Right kidney (tissue), 1 donor: ENCODE data around the gene CKM.
A peak's percentile ranks its signal among the peaks of the same experiment; 100 is the strongest.
"Not testable (repeated sequence)": the region's sequence is repeated elsewhere in the genome, so short reads cannot be mapped to it uniquely, and the experiment has no call there.

Source experiments
- DNase-seq: peaks from one replicate; pipeline ENCODE4 v3.0.0-alpha.2; 2016

The CKM gene

DNA sequence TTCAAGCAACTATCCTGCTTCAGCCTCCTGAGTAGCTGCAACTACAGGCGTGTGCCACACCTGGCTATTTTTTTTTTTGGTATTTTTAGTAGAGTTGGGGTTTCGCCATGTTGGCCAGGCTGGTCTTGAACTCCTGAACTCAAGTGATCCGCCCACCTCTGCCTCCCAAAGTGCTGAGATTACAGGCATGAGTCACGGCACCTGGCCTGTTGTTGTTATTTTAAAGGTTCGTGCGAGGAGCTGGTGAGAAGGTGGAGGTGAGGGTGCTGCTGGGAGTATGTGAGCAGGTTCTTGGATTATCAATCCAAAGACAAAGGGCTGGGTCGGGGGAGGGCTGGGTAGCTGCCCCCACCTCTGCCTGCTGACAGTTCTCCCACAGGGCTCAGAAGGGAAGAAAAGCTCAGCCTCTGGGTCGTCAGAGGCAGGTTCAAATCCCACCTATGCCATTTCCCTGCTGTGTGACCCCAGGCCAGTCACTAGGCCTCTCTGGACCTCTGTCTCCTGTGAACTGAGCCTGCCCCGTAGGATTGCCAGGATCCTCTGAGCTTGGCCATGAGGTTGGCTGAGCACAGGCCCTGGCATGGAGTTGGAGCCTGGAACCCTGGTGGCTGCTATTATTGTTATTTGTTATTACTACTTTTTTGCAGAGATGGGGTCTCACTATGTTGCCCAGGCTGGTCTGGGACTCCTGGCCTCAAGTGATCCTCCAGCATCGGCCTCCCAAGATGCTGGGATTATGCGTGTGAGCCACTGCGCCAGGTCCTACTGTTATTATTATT is 1.5 kb downstream of the CKM start:
- DNase-seq, result no peak

DNA sequence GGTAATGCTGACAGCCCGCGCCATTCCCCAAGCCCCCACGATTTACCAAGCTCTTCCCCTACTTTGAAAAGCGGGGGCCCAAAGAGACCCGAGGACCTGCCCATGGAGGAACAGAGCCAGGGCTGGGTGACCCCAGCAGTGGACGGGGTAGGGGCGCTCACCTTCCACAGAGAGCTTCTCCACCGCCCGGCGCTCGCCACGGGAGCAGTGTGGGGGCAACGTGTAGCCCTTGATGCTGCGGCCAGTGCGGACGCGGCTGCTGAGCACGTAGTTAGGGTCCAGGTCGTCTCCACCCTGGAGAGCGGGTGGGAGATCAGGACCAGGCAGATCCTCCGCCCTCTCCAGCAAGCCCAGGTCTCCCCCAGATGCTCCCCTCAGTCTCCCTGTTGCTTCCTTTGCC is 7.4 kb downstream of the CKM start:
- no peak for DNase-seq

DNA sequence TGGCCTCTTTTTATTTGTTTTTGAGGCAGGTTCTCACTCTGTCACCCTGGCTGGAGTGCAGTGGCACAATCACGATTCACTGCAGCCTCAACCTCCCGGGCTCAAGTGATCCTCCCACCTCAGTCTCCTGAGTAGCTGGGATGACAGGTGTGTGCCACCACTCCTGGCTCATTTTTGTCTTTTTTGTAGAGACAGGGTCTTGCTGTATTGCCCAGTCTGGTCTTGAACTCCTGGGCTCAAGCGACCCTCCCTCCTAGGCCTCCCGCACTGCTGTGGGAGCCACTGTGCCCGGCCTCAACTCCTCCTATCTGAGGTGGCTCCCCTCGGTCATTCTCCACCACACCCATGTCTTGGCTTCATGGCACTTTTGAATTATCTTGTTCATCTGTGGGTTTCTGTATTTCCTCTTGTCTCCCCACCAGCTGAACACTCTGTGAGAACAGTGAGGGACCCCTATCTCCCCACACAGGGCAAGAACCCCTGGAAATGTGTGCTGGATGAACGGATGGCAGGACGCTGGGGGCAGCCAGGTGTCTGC is 7.9 kb downstream of the CKM start:
- no peak for DNase-seq

DNA sequence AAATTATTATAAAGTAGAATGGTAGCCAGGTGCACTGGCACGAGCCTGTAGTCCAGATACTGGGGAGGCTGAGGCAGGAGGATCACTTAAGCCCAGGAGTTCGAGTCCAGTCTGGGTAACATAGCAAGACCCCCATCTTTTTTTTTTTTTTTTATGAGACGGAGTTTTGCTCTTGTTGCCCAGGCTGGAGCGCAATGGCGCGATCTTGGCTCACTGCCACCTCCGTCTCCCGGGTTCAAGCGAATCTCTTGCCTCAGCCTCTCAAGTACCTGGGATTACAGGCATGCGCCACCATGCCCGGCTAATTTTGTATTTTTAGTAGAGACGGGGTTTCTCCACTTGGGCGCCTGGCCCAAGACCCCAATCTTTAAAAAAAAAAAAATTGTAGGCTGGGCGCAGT is 10.4 kb downstream of the CKM start:
- DNase-seq, result not testable (repeated sequence)

DNA sequence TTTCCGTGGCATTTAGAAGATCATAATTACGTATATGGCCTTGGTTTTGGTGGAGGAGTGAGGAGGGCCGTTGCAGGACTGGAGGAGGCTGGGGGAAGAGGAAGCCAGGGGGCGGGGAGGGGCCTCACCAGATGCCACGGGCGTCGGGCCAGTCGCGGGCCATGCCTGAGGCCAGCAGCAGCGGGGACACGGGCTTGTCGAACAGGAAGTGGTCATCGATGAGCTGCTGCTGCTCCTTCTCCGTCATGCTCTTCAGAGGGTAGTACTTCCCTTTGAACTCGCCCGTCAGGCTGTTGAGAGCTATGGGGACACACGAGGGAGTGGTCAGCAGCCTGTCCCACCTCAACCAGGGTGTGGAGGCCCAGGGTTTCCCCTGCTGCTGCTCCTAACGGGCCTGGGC is 11.1 kb downstream of the CKM start:
- no peak for DNase-seq

DNA sequence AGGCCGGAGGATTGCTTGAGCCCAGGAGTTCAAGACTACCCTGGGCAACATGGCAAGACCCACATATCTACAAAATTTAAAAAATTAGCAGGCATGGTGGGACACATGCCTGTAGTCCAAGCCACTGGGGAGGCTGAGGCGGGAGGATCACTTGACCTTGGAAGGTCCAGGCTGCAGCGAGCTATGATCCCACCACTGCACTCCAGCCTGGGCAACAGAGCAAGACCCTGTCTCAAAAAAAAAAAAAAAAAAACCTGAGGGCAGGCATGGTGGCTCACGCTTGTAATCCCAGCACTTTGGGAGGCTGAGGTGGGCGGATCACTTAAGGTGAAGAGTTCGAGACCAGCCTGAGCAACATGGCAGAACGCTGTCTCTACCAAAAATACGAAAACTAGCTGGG is 13.4 kb downstream of the CKM start:
- DNase-seq, result not testable (repeated sequence)

DNA sequence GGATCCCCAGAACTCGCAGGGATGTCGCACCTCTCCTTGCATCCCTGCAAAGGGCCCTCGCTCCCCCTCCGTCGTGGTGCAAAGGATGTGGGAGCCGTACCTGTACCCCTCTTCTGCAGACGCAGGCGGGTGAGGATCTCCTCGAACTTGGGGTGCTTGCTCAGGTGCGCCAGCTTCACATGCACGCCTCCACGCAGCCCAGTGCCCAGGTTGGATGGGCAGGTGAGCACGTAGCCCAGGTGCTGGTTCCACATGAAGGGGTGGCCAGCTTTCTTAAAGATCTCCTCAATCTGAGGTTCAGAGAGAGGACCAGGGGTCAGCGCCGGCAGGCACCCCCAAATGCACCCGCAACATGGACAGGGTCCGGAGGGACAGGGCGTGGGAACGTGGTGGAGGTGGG is 15.3 kb downstream of the CKM start:
- DNase-seq, result no peak

DNA sequence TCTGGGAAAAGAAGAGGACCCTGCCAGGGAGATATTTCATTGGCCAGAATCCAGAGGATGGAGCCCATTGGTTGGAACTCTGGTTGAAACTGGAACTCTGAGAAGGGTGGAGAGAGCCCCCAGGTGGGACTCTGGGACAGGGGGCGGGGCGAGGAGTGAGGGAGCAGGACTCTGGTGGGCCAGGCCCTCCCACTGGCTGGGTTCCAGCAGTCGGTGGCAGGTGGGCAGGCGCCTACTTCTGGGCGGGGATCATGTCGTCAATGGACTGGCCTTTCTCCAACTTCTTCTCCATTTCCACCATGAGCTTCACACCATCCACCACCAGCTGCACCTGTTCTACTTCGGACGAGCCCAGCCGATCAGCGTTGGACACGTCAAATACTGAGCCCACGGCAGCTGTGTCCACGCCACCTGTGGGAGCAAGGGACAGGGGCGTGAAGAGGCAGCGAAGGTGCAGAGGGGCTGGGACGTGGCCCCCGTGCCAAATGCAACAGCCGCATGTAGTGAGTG is 16.1 kb downstream of the CKM start:
- peak; percentile 22 for DNase-seq

DNA sequence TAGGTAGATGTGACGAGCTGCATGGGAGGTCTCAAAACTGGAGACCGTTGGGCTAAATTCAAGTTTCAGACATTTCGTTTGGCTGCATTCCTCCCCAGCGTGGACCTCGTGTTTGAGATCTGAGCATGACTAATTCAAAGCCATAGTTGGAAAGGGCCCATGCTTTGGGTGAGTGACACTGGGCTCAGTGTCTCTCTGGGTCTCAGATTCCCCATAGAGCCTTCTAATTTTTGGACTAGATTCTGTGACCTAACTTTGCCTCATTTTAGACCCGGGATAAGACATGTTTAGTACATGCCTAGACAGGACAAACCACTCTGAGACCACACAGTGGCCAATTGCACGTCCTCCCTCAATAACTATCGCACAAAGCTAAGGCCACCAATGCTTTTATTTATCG is 16.6 kb downstream of the CKM start:
- no peak for DNase-seq

DNA sequence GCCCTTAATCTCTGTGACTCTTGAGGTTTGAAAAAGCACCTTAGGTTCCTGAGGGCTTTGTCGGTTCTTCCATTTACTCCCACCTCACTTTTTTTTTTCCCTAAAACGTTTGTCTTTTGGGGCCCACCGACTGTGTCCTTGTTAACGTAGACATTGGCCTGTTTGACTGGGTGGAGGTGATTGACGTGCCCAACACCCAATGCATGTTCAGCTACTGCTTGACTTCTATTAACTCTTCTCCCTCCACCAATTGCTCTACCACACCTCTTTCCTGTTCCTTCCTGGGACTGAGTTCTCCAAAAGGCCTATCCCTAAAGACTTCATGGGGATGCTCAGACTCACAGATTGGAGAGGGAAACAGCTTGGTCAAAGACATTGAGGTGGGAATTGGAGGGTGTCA is 17.3 kb downstream of the CKM start:
- no peak for DNase-seq

DNA sequence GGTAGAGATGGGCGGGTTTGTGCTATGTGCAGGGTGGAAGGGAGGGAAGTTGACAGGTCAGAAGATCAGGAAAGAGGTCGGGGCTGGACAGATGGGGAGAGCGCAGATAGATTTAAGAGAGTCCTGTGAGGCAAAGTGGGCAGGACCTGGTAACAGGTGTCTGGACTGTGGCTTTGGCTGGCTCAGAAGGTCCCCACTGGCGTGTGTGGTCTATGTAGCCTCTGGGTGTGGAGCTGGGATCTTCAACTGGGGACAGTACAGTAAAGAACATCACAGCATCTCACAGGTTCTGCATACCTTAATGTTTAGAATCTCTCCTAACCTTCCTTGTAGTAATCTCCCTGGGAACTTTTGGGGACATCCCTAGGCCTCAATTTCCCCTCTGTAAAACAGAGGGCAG is 17.7 kb downstream of the CKM start:
- DNase-seq, result no peak

DNA sequence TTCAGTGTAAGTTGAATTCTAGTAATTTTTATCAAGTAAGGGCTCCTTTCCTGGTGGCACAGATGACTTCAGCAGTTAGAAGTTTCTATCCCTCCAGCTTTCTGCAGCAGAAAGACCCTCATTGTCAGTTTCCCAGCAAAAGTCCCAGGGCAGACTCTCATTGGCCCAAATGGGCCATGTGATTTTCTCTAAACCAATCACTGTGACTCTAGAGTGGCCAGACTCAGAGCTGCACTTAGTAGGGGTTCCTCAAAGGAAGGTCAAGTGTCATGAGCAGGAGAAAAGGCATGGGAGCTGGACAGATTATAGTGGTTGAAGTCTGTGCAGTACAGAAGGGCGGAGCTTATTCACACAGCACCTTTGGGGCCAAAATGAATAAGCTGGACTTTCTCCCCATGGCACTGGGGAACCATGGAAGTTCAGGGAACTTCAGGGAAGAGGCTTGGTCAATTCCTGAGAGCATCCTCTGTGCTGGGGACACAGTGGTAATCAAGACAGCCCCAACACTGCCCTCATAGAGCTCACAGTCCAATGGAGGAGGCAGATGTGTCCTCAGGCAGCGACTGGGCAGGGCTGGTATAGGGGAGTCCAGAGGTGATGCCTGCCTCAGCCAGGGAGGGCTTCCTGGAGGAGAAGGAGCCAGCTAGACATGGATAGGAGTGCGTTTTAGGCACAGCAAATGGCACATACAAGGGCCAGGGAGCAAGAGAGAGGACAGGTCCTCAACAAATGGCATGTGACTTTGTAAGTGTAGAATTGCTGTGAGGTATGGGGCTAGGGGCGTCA is 18.3 kb downstream of the CKM start:
- DNase-seq, result no peak

DNA sequence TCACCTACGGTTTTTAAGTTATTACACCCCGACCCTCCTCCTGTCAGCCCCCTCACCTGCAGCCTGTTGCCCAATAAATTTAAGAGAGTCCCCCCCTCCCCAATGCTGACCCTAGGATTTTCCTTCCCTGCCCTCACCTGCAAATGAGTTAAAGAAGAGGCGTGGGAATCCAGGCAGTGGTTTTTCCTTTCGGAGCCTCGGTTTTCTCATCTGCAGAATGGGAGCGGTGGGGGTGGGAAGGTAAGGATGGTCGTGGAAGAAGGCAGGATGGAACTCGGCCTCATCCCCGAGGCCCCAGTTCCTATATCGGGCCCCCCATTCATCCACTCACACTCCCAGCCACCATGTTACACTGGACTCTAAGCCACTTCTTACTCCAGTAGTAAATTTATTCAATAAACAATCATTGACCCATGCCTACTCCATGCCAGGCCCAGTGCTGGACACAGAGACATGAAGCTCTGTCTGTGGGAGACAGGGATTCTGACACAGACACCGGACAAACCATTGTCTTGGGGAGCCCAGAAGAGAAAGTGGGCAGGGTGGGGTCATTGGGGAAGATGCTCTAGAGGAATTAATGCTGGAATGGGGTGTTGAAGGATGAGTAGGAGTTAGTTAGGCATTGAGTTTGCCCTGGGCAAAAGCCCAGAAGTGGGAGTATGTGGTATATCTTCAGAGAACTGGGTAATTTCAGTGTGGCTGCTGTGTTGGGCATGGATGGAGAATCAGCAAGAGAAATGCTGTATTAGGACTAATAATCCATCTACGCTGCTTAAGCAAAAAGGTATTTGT is 19.2 kb downstream of the CKM start:
- DNase-seq, result no peak

DNA sequence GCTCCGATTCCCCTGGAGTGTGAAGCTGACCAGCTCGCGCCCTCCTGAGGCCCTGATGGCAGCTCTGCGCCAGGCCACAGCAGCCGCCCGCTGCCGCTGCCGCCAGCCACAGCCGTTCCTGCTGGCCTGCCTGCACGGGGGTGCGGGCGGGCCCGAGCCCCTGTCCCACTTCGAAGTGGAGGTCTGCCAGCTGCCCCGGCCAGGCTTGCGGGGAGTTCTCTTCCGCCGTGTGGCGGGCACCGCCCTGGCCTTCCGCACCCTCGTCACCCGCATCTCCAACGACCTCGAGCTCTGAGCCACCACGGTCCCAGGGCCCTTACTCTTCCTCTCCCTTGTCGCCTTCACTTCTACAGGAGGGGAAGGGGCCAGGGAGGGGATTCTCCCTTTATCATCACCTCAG is 20.3 kb downstream of the CKM start:
- no peak for DNase-seq

DNA sequence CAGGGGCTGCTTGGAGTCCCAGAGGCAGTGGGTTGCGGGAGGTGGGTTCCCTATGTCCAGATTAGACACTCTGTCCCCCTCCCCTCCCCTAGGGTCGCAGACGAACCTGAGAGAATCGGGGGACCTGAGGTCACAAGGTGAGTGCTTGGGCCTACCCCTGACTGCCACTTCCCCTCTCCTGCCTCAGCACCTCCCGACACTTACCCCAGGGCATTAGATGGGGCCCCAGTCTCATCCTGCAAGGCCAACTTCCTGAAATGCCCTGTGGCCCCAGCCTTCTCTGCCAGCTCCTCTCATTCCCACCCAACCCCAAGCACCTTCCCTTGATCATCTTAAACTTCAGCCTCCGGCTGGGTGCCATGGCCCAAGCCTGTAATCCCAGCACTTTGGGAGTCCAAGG is 23.0 kb downstream of the CKM start:
- DNase-seq, result no peak

DNA sequence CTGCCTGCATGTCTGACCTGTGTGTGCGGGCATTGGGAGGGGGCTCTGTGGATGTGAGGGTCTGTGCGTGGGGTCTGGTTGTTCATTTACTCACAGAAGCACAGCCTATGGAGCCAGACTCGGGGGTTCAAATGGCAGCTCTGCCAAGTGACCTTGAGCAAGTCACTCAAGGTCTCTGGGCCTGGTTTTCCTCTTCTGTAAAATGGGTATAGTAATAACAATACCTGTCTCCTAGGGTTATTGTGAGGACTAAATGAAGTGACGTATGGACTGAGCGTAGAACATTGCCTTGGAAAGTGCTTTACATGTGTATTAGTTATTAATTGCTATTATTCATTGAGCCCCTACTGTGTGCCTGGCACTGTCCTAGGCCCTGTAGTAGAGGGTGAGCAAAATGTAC is 24.4 kb downstream of the CKM start:
- no peak for DNase-seq

DNA sequence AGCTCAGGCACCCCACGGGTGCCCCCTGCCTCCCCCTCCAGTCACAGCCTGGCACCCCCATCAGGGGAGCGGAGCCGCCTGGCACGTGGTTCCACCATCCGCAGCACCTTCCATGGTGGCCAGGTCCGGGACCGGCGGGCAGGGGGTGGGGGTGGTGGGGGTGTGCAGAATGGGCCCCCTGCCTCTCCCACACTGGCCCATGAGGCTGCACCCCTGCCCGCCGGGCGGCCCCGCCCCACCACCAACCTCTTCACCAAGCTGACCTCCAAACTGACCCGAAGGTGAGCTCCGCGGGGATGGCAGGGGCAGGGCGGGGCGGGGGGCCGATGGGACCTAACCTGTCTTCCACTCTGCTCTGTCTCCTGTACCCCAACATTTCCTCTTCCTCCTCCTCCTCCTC is 25.0 kb downstream of the CKM start:
- no peak for DNase-seq

DNA sequence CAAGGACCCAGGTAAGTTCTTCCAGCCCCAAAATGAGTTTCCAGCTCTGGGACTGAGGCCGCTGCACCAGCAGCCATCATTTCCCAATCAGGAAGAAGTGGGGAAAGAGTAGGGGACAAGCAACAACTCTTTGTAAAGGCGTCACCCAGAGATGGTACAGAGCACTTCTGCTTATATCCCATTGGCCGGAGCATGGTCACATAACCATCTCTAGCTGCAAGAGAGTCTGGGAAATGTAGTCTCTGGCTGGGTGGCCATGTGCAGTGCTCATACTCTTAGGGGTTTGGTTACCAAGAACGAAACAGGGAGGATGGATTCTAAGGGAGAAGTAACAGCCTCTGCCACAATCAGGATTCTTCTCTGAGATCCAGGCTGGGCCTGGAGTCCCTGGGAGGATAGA is 26.3 kb downstream of the CKM start:
- DNase-seq, result no peak

DNA sequence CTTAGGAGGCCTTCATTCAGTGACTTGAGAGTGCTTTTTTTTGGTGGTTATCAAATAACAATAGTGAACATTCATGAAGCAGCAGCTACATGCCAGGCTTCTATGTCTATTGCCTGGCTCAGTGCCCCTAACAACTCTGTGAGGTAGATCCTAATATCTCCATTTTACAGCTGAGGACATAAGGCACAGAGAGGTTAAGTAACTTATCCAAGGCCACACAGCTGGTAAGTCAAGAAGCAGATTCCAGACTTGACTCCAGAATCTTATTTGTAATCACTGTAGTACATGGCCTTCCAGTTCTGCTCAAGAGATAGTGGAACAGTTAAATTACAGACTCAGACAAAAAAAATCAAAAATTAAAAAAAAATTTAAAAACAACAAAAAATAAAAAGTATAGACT is 26.8 kb downstream of the CKM start:
- no peak for DNase-seq

DNA sequence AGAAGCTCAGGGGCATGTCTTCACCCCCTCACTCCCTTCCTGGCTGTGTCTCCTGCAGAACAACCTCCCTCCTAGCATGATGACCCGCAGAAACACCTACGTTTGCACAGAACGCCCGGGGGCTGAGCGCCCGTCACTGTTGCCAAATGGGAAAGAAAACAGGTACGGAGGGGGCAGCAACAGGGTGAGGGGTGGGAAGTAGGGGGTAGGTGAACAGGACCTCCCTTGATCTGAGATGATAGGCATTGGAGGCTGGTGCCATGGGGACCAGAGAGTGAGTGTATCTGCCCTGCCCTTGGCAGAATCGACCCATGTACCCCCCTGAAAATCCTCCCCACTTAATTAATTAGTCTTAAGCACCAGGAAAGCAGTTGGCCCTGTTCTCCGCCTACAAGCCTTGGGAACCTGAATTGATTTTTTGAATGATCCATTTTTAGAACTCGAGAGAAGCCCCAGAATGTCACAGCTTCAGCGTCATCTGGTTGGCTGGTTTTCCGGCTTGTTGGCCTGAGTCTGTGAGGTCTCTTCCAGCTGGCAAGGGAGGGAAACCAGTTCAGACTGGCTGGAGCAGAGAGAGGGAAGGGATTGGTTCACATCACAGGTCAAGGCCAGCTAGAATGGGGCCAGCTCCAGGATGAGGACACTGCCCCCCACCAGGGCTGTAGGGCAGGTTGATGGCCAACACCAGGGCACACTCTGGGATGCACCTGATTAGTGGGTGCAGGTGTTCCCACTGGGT is 28.2 kb downstream of the CKM start:
- DNase-seq, result no peak

DNA sequence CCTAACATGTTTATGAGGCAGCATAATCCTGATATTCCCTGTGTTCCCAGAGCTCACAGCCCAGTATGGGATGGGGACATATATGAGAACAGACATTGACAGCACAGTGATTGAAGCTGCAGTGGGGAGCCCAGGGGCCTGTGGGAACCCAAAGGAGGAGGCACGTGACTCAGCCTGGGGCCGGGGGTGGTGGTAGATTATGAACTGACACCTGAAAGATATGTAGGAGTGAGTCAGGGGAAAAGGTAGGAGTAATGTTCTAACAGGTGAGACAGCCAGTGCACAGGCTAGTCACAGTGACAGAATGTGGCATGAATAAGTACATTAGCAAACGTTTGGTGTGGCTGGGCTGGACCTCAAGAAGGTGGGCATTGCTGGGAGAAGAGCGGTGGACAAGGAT is 29.0 kb downstream of the CKM start:
- no peak for DNase-seq

DNA sequence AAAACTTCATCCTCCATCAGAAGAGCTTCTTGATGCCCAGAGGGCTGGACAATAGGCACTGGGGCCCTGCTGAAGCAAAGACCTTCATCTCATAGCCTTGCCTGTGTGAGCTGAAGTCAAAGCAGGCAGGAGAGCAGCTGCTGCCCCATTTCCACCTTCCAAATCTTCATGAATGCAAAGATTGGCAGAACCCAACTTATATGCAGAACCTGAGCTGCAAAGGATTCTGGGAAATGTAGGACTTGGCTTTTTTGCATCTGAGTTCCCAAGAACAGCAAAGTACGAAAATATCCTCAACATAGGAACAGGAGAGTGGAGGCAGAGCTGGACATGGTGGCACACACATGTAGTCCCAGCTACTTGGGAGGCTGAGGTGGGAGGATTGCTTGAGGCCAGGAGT is 30.8 kb downstream of the CKM start:
- no peak for DNase-seq
